LoVo (cell line): ENCODE results near the gene CD83.
"Not testable (repeated sequence)": the region's sequence is repeated elsewhere in the genome, so short reads cannot be mapped to it uniquely, and the experiment has no call there.

ENCODE experiments used
- DNase-seq: peaks from one replicate; pipeline ENCODE4 v3.0.0-alpha.2; 2016; ENCODE audit warnings: low spot score

Gene CD83

DNA sequence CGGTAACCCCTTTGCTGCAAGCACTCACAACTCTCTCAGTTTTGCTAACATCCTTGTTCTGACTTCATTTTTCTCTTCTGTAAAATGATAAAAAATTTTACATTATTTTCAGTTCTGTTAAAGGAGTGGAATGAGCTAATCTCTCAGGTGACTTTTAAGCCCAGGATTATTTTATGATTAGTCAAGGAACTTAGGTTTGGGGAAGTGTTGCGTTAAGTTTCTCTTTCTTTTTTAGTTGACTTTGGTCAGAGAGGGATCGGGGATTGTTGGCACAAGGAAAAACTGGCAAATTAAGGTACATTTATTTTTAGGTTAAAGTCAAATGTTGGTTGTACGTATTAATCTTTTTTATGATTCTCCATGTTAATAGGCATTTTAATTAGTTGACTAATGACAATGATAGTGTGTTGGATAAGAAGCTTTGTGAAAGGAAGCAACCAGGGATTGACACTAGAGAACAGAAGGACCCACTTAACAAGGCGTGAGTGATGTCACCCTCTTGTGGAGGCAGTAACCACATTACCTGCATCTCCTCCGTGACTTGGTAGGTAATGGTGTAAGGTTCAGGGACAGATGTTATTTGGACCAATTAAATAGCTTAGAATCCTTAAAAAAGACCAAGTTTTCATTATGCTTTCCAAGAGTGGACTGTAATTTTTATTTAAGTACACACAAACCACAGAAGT is 31.6 kb downstream of the CD83 start:
- DNase-seq: no peak

- DNase-seq: no peak
Observed at GRCh38 chr6:14149739-14150130, 32.2 kb downstream of the CD83 start.

DNA sequence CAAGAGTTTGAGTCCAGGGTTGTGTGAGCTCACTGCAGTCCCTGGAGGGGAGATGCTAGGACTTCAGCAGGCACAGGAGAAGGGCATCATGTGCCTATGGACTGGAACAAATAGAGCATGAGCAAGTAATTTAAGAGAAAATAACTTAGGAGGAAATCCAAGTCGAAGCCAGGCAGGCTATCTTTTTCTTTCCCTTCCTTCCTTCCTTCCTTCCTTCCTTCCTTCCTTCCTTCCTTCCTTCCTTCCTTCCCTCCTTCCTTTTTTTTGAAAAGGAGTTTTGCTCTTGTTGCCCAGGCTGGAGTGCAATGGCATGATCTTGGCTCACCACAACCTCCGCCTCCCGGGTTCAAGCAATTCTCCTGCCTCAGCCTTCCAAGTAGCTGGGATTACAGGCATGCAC is 33.7 kb downstream of the CD83 start:
- not testable (repeated sequence) for DNase-seq

- DNase-seq: no peak
Observed at GRCh38 chr6:14151773-14152172, 34.2 kb downstream of the CD83 start.

GRCh38 chr6:14153228-14153627 is 35.7 kb downstream of the CD83 start:
- DNase-seq: no peak

- no peak for DNase-seq
Observed at GRCh38 chr6:14159090-14159489, 41.5 kb downstream of the CD83 start.

GRCh38 chr6:14162826-14163225 is 45.3 kb downstream of the CD83 start:
- no peak for DNase-seq

- DNase-seq: peak; percentile 9
Observed at GRCh38 chr6:14165091-14165490, 47.5 kb downstream of the CD83 start.

DNA sequence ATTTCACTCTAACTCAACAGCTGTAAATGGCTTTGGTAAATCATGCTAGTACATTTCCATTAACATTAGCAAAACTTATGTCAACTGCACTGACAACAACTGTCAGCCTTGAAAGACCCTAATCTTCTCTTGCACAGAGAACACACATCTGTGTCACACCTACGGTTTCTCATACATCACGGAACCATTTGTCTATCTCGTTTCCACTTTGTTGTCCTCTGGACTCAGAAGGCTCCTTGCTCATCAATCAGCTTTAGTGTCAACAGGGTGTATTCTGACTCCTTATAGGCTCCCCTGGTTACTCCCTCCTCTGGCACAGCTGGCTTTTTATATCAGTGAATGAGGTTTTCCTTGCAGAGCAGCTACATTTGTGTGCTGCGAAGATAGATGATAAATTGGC is 49.3 kb downstream of the CD83 start:
- DNase-seq: no peak

- no peak for DNase-seq
Observed at GRCh38 chr6:14170128-14170527, 52.6 kb downstream of the CD83 start.

GRCh38 chr6:14172562-14172961 is 55.0 kb downstream of the CD83 start:
- no peak for DNase-seq

DNA sequence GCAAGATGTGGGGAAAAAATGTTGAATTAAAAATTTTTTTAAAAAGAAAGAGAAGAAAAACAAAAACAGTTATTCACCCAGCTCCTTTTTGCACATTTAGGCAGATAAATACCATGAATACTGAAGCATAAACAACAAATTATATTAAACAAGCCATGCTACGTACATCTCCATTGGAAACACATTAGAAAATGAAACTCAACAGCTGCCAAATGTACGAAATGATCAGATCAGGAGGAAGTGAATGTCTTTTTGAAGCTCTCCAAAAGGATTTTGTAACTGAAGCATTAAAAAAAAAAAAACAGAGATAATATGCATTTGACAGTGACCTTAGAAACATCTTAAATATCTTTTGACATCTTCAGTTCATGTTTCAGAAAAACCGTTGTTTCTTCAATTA is 56.7 kb downstream of the CD83 start:
- no peak for DNase-seq

DNA sequence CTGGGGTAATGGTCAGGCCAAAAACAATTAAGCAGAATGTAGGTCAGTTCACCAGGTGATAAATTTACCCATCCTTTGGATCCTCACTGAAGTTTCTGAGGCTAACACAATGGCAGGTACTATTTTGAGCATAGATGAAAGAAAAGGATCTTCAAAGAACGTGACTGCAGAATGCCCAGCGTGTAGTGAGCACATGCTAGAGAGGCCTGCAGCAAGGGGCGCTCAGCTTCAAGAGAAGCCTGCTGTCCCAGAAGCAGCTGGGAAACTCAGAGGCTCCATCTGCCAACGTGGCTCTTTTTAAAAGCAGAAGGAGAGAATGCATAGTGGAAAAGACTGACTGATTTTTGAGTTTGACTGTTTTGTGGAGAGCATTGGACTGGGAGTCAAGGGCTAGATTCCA is 57.4 kb downstream of the CD83 start:
- no peak for DNase-seq

GRCh38 chr6:14176429-14176828 is 58.9 kb downstream of the CD83 start:
- DNase-seq: no peak

DNA sequence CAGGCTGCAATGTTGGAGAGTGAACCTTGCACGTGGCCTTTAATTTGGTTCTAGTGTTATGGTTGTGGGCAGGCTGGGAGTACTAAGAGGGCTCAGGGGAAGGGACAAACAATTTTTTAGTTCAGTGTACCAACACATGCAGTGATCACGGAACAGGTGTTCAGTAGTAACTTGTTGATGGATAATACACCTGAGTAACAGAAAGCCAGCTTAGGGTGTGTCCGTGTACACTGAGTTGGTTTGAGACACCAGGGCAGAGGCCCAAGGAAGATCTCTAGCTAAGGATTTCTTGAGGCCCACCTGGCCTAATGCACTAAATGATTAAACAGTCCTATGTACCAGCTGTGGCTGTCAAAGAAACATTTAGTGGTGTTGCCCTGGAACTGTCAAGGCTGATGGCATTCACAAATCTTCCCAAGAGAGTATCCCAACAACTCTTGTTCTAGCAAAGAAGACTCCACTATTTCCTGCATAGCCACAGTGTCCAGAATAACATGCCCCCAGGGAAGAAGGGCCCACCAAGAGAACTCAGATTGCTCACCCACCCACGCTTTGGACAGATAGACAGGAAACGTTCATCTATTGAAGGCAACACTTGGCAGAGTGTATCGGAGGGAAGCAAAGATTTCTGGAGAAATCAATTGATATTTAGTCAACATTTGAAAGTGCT is 60.0 kb downstream of the CD83 start:
- DNase-seq: no peak

GRCh38 chr6:14178083-14178445 is 60.5 kb downstream of the CD83 start:
- DNase-seq: no peak

DNA sequence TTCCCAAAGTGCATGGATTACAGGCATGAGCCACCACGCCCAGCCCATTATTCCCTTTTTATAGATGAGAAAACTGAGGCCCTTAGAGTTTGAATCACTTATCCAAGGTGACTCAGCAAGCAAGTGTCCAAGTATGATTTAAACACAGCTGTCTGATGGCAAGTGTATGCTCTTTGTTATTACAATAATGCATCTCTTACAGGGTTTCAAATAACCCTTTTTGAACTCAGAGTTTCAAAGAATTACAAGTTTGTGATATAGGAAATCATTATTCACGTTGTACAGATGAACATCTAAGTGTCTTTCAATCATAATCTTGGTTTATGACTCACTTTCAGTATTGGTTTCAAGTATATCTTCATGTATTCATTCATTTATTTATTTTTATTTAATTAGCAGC is 63.0 kb downstream of the CD83 start:
- DNase-seq: no peak

DNA sequence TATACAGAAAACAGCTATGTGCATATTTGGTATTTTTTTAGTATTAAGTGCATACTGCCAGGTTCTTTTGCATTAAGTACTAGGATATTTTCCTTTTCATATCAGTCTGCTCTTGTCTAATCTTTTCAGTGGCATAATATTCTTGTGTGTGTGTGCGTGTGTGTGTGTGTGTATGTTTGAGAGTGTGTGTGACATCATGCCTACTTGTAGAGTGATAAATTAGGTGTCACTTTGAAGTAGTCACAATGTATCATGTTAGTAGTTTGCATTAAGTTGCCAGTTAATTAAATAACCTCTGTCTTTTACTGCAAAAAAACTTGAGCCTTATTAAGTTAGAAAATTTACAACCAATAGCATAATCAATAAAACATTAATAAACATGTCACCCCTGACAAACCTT is 65.3 kb downstream of the CD83 start:
- no peak for DNase-seq
